ENCODE results near the gene SLCO1B3. TPM values are rescaled to one million over a fixed set of nuclear protein-coding genes. Genes with fewer than 3 reads are reported as not detected.

The SLCO1B3 gene
- total RNA-seq, 1 experiment from 2014 or later: not detected

GRCh38 chr12:20829919-20830318 lies 19.4 kb downstream of the SLCO1B3 start:
- Histone ChIP-seq H2BK120ac (ENCODE audit: low read depth, low read length, poor library complexity, severe bottlenecking) (no peak overlapping the region), H3T11ph (ENCODE audit: low read length) (no peak overlapping the region), H3K4me2 (ENCODE audit: insufficient read depth, insufficient read length, low read length) (no peak overlapping the region), H3K27ac (ENCODE audit: insufficient read length, low read depth, low read length) (no peak overlapping the region), H3K79me1 (ENCODE audit: insufficient read depth, low read depth, low read length, poor library complexity, severe bottlenecking) (no peaks in the 10 kb centered on the region), H3K4ac (ENCODE audit: low read depth, low read length) (no peak overlapping the region), H4K8ac (replicated peaks; ENCODE audit: insufficient read length, low read depth, low read length) (no peak overlapping the region), H3K9ac (ENCODE audit: extremely low read depth, insufficient read length, low read length) (no peak overlapping the region), H4K5ac (ENCODE audit: insufficient read length, low read depth, low read length) (no peak overlapping the region), H2BK20ac (ENCODE audit: low read depth, low read length, poor library complexity, severe bottlenecking) (no peak overlapping the region), H3K23ac (ENCODE audit: insufficient read length, low read depth, low read length) (no peak overlapping the region), H3K23me2 (ENCODE audit: insufficient read length, low read depth, low read length, poor library complexity, severe bottlenecking) (no peaks in the 10 kb centered on the region), H4K20me1 (ENCODE audit: control insufficient read depth, insufficient read depth, insufficient read length) (no peaks in the 10 kb centered on the region), H2BK12ac (ENCODE audit: insufficient read length, low read depth, low read length) (no peak overlapping the region), H2AFZ (ENCODE audit: low read length) (no peak overlapping the region), H2BK5ac (ENCODE audit: insufficient read length, low read length) (no peak overlapping the region), H3K18ac (ENCODE audit: insufficient read length, low read depth, low read length) (no peak overlapping the region), H3K14ac (ENCODE audit: insufficient read depth, low read length) (no peak overlapping the region), H3K56ac (ENCODE audit: insufficient read length, low read depth, low read length) (no peak overlapping the region), H2BK15ac (ENCODE audit: low read depth, low read length) (no peak overlapping the region), H3K27me3 (ENCODE audit: insufficient read depth, low read length) (no peaks in the 10 kb centered on the region), H3K9me3 (ENCODE audit: control insufficient read depth, low read depth, low read length) (no peaks in the 10 kb centered on the region), H2AK5ac (ENCODE audit: insufficient read length, low read length) (no peak overlapping the region), H3K79me2 (ENCODE audit: insufficient read depth, low read length) (no peaks in the 10 kb centered on the region), H4K91ac (ENCODE audit: insufficient read length, low read depth, low read length) (no peak overlapping the region), H3K4me1 (ENCODE audit: insufficient read depth, low read length) (no peaks in the 10 kb centered on the region)
- no peak overlapping the region for H3K27ac Mint-ChIP-seq
- no peak for TF ChIP-seq CTCF (conservative IDR thresholded peaks at IDR 0.05)
- no peak overlapping the region for H3K4me3 Mint-ChIP-seq
- H3K9me3 Mint-ChIP-seq: no peaks in the 10 kb centered on the region; a peak in 1 of 5 replicates
- WGBS (ENCODE audit: extremely low coverage, insufficient read length, low lambda C conversion rate): no CpG with 5 or more reads among the region's 3 CpGs
- no peaks in the 10 kb centered on the region for H3K27me3 Mint-ChIP-seq (ENCODE audit: low read depth)
- peaks cover 2 to 4% of the 10 kb centered on the region in 2 experiments; a peak in 3 of 4 replicates for H3K4me1 Mint-ChIP-seq
- H3K36me3 Mint-ChIP-seq (ENCODE audit: insufficient read depth in 1 of 3, low read depth in 3 of 3): no peaks in the 10 kb centered on the region
- no peak for DNase-seq

Measured in H9 (cell line).